DMS79 (cell line): Measurements from ENCODE around the gene TUNAR.

Experiments used
- DNase-seq: peaks from one replicate; lab custom pipeline; 2025; lab: John Stamatoyannopoulos, UW

Gene TUNAR

DNA sequence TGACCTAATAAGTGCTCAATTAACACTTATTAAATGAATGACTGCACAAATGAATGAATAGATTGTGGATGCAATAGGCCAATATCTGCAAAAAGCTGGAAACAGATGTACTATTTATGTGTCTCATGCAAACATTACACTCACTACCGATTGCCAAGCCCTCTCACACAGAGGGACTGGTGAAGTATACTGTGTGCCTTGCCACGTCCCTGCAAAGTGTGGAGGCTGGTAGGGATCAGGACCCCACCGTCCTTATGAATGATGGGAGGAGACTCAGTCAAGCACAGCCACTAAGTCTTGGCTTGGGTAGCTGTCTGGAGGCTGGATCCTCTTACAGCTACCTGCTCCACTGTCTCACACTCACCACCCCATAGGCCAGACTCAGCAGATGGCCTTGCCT lies 3.9 kb upstream of the TUNAR start:
- no peak for DNase-seq

DNA sequence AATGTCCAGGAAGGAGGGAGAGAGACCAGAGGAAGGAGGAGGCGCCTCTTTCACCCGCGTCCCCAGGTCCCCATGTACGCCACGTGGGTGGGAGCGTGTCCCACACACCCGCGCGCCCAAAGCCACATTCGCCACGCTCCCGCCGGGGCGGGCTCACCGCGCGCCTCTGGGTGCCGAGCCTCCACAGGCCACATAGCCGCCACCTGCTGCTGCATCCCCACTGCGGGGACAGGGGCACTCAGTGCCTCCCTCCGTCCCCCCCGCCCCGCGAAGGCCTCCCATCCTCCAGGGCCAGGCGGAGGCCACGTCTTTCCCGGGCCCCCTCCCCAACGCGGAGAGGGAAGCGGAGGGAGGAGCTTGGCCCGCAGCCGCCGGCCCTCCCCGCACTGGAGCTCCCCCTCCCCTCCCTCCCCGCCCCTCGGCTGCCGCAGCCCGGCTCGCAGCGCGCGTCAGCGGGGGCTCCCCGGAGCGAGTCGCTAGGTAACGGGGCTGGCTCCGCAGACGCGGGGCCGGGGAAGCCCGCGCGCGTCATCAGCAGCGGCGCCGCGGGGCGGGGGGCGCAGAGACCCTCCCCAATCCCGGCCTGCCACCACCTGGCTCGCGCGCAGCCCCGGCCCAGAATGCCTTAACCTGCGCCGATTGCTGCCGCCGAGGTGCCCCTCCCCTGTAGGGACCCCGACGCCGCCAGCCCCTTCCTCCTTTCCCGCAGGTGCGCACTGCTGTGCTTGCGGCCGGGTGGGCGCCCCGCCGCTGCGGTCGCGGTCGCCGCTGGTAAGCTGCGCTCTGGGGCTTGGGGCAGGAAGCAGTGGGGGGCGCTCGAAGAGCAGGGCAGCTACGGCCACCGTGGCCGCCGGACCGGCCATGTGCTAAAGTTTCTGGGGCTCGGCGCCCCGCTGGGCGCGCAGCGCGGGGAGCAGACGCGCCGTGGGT lies 536 bp upstream of the TUNAR start:
- DNase-seq: no peak

GRCh38 chr14:95877633-95878032 lies 1.0 kb downstream of the TUNAR start:
- no peak for DNase-seq

GRCh38 chr14:95884377-95884776 lies 7.7 kb downstream of the TUNAR start:
- DNase-seq: no peak

GRCh38 chr14:95885278-95885677 lies 8.6 kb downstream of the TUNAR start:
- no peak for DNase-seq

GRCh38 chr14:95885866-95886265 lies 9.2 kb downstream of the TUNAR start:
- no peak for DNase-seq

DNA sequence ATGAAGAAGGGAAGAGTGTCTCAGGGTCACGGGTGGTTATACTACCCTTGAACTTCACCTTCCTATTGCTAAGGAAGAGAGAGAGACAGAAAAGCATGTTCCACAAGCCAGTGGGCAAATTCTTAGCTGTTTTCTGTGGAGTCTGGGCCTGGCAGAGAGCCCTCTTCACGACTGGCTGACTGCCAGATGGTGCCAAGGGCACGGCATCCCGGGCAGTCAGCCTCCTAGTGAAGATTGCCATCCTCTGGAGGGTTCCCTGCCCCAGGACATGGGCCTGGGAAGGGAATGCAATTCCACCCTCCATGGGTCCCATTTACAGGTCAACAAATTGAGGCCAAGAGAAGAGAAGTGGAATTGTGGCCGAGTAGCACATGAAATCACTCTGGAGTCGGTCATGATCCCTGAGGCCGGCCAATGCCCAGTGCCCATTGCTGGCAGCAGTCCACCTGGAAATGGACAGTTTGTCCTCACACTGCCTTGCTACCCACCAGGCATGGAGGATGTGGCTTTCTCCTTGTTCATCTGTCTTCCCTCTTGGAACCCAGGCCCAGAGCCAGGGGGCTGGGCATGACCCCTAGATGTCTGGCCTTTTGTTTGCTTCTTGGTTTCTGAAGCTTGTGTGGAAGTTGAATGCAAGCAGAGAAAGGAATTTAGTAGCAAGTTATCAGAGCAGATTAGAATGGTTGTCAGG lies 9.9 kb downstream of the TUNAR start:
- DNase-seq: no peak

DNA sequence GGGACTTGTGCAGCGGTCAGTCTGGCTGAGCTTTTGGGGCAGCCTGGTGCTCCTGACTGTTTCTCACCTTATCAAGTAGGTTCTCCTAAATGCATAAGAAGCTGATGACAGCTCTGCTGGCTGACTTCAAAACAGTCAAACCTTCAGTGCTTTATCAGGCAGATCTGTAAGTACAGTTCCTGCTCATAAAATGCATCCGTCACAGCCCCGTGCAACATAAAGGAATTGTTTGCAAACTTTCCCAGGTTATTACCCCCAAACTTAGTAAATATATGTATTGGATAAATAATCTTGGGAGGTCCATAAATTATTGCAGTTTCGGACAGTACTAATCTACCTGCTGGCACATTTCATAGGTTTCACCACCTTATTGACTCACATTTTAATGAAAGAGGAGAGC lies 10.7 kb downstream of the TUNAR start:
- no peak for DNase-seq

DNA sequence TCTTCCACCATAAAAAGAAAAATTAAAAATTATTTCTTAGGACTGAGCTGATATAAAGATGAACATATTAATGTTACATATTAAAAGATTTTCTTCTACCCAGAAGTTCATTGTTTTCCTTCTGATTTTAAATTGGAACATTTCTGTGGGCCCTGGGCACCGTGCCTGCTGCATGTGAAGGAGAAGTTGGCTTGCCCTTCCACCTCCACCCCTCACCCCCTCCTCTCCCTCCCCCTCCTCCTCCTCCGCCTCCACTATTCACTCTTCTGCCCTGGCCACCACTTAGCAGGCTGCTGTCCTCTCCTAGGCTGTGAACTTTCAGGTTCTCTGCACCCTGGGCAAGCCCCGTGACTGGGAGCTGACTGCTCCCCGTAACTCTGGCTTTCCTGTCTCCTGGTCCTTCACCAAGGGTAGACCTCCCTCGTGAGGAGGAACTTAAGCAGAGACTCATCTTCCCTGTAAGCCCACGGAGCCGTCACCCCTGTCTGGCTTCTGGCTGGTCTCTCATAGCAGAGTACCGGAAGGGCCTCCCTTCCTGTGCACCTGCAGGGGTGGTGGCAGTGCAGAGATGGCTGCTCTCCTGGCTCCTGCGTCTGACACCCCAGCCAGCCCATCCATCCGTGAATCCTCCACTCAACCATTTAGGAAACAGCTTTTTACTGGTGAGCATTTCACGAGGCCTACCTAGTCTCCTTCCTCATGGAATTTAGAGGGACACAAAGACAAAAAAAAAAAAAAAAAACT lies 12.8 kb downstream of the TUNAR start:
- DNase-seq: no peak

DNA sequence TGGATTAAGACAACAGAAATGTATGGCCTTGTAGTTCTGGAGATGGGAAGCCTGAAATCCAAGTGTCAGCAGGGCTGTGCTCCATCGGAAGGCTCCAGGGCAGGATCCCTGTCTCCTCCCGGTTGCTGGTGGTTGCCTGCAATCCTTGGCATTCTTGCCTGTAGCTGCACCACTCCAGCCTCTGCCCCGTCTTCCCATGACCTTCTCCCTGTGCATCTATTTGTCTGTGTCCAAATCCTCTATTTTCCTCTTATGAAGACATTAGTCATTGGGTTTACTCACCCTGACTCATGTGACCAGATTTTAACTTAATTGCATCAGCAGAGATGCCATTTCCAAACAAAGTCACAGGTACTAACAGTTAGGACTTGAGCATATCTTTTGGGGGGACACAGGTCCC lies 15.1 kb downstream of the TUNAR start:
- no peak for DNase-seq

- no peak for DNase-seq
These were observed 15.5 kb downstream of the TUNAR start for GRCh38 chr14:95892142-95892541.

- no peak for DNase-seq
These were observed 19.1 kb downstream of the TUNAR start for GRCh38 chr14:95895720-95896119.

GRCh38 chr14:95896498-95897135 lies 20.0 kb downstream of the TUNAR start:
- DNase-seq: no peak

DNA sequence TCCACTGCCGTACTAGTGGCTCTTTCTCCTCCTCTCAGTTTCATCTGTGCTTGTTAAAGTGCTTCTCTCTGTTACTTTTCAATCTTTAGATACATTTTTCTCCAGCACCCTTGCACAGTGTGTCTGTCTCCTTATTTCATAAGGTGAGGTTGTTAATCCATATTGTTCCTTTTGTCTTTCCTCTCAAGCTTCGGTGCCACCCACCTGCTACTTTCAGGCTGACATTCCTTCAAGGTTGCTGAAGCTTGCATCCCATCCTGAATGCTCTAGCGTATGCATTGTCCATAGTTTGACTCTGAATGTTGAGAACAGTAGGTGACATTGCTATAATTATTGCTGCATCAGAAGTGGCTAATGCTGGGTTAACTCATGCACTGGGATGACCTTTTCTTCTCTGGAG lies 20.6 kb downstream of the TUNAR start:
- no peak for DNase-seq

GRCh38 chr14:95901054-95901453 lies 24.4 kb downstream of the TUNAR start:
- no peak for DNase-seq

GRCh38 chr14:95902273-95902826 lies 25.7 kb downstream of the TUNAR start:
- no peak for DNase-seq

GRCh38 chr14:95903165-95903564 lies 26.5 kb downstream of the TUNAR start:
- DNase-seq: no peak

DNA sequence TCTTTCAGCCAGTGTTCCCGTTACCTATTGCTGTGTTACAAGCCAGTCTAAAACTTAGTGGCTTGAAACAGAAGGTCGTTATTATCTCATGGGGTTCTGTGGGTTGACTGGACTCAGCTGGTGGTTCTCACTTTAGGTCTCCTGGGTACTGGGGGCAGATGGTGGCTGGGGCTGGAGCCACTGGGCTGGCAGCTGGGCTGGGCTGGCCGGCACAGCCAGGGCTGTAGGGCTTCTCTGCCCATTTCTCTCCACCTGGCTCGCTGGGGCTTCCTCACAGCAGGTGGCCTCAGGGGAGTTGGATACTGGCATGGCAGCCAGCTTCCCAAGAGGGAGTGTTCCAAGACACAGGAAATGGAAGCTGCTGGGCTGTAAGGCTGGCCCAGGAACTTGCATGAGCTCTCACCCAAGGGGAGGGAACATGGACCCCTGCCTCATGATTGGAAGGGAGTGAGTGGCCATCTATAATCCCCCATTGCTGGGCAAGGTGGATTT lies 27.0 kb downstream of the TUNAR start:
- no peak for DNase-seq

DNA sequence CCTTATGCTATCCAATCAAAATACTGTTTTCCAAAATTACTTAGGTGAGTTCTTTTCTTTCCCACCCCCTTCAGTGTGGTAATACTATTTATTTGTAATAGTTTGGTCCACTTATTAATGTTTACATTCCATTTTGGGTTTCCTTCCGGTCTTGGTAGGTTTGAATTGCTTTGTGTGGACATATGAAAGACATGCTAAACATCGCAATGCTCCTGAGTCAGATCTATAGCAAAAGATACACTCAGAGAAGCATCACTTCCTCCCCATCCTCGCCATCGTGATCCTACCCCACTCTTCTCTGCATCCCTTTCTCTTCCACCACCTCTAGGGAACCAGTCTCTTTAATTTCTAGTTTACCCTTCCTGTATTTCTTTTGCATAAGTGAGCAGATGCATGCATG lies 30.0 kb downstream of the TUNAR start:
- DNase-seq: no peak

- DNase-seq: no peak
These were observed 34.0 kb downstream of the TUNAR start for GRCh38 chr14:95910628-95911027.

DNA sequence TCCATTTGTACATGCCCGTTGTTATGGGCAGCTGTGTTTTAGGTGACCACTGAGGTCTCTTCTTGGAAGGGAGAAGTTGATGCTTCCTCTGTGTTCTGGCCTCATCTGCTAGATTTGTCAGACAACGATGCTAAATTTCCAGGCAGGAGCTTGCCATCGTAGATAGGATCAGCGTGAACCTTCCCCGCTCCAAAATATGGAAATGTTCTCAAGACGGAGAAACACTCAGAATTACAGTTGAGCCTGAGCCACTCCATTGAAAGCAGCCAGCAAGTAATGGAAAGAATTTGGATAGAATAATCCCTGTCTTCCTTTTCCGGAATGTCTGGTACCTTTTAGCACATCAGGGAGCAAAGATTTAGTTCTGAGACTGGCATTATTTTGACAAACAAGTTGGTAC lies 34.8 kb downstream of the TUNAR start:
- no peak for DNase-seq

DNA sequence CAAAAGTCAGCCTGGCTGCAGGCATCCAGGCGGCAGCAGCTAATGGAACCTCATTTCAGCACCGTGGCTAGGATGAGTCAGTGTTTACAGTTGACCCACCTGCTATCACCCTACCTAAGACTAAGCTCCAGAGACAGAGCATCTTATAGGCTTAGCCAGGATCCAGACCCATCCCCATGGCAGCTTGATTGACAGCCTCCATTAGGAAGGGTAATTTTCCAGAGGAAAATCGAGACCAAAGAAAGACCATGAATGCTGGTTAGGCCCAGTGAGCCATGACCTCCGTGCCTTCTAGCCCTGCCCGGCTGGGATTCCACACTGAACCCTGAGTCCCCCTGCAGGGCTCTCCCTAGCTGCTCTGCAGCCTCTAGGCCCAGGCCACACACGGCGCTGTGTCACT lies 38.7 kb downstream of the TUNAR start:
- no peak for DNase-seq
